GM10248 (cell line): Measurements from ENCODE around the gene HOXB8.

Experiments used
- CTCF ChIA-PET: fragments of 300-600 bp; sonication (Branson Sonifier 250); formaldehyde crosslinking; extraction: SDS; loops from one replicate; lab custom pipeline; 2021; ENCODE audit warnings: antibody characterized with exemption; lab: Yijun Ruan, JAX
- POLR2A ChIA-PET: fragments of 350-650 bp; sonication (Branson Sonifier 250); formaldehyde crosslinking; extraction: SDS; loops from one replicate; lab custom pipeline; 2020; ENCODE audit warnings: antibody characterized with exemption; lab: Yijun Ruan, JAX
- DNase-seq: peaks from one replicate; pipeline ENCODE4 v3.0.0; 2012; ENCODE audit errors: extremely low spot score
- CTCF ChIP-seq: IDR thresholded peaks from 2 replicates; pipeline ENCODE4 v1.5.1; 2012; ENCODE audit warnings: mild to moderate bottlenecking, low read depth; ENCODE audit errors: extremely low read depth, missing control alignments, control extremely low read depth

Gene HOXB8

DNA sequence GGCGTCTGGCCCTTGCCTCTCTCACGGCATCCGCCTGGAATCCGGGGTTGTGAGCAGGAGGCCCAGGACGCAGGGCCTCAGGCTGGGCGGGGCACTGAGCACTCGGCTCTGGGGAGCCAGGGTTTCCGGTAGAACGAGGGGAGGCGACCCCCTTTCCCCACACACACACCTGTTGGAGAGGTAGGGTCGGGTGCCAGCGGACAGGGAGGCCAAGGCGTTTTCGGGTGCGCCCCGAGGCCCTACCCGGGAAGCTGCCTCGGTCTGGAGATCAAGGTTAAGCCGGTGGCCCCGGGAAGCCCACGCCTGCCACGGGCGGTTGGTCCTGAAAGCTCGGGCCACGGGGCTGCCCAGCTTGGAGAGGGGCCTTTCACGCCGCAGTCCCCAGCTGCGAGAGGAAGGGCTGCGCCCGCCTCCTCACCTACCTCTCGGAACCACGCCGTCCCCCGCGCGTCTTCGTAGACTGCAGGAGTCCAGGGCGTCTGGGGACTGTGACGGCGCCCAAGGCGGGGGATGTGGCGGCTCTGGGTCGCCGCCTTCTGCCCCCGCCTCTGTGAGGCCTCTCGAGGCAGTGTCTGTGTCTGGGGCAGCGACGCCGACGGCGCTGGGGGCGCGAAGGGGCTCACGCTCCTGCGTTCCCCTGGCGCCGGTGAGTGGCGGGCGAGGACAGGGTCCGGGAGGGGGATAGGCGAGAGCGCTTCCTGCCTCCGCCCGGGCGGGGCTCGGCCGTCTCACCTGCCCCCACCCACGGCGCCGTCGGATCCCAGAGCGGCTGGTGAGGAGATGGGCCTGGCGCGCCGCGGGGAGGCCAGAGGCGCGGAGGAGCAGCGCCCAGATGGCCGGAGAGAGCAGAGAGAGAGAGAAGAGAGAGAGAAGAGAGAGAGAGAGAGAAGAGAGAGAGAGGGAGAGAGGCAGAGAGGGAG lies 31.4 kb upstream of the HOXB8 start:
- CTCF ChIA-PET: interaction anchor here (5.6 kb wide), 1 partner anchor 10 kb away, joined by 25 read pairs; no protein-coding TSS in a partner anchor
- POLR2A ChIA-PET: interaction anchor here (0.6 kb wide), 1 partner anchor 1776 kb away, joined by 8 read pairs; no protein-coding TSS in a partner anchor
- DNase-seq: peak; percentile 67
- TF ChIP-seq CTCF: no peak

GRCh38 chr17:48645639-48646182 lies 30.6 kb upstream of the HOXB8 start:
- no peak for DNase-seq
- no peak for TF ChIP-seq CTCF
- ChIA-PET POLR2A (interaction anchor here (0.6 kb wide), 1 partner anchor 1777 kb away, joined by 8 read pairs; no protein-coding TSS in a partner anchor), CTCF (interaction anchor here (5.6 kb wide), 1 partner anchor 9 kb away, joined by 25 read pairs; no protein-coding TSS in a partner anchor)

- TF ChIP-seq CTCF: no peak
- POLR2A ChIA-PET: no interaction called here
- DNase-seq: no peak
- CTCF ChIA-PET: interaction anchor here (5.6 kb wide), 1 partner anchor 8 kb away, joined by 25 read pairs; no protein-coding TSS in a partner anchor
These were observed 29.9 kb upstream of the HOXB8 start for GRCh38 chr17:48644910-48645557.

- ChIA-PET CTCF (no interaction called here), POLR2A (no interaction called here)
- no peak for DNase-seq
- no peak for TF ChIP-seq CTCF
These were observed 29.1 kb upstream of the HOXB8 start for GRCh38 chr17:48644159-48644558.

DNA sequence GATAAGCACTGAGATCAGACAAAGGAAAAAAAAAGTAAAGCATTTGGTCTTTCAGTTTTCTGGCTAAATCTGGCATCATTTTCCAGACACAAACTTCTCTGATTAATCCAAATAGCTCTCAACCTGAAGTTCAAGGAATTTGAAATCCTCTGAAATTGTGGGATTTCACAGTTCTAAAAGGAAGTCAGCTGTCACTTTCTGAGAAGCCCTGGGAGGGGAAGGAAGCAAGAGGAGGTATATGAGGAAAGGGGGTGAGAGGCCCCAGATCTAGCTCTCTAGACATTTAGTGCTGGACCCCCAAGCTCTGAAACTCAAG lies 28.6 kb upstream of the HOXB8 start:
- no peak for DNase-seq
- CTCF ChIA-PET: interaction anchor here (0.8 kb wide), 1 partner anchor 9 kb away, joined by 4 read pairs; no protein-coding TSS in a partner anchor
- TF ChIP-seq CTCF: no peak
- POLR2A ChIA-PET: no interaction called here
